Renal cortex interstitium (tissue), 11 donors: Measurements from ENCODE around the gene FBXW2. TPM values are rescaled to one million over a fixed set of nuclear protein-coding genes. Genes with fewer than 3 reads are reported as not detected.

ENCODE experiments used
- DNase-seq, 11 donors: peaks; one replicate each; pipeline ENCODE4 v3.0.0-alpha.2; 2013; ENCODE audit warnings: low read depth in 9 of 11, low spot score in 4 of 11; ENCODE audit errors: extremely low read depth in 1 of 11
- polyA plus RNA-seq, 3 donors: library from polyadenylated mRNA; unstranded; fragments of 120-200 nt; gene quantifications; one replicate each; pipeline ENCODE4 v1.2.1, GENCODE V29; 2013; ENCODE audit not compliant: insufficient read length in 3 of 3

The FBXW2 gene
- polyA plus RNA-seq, 3 donors: 43.2 to 45.8 (median 44.6) TPM

DNA sequence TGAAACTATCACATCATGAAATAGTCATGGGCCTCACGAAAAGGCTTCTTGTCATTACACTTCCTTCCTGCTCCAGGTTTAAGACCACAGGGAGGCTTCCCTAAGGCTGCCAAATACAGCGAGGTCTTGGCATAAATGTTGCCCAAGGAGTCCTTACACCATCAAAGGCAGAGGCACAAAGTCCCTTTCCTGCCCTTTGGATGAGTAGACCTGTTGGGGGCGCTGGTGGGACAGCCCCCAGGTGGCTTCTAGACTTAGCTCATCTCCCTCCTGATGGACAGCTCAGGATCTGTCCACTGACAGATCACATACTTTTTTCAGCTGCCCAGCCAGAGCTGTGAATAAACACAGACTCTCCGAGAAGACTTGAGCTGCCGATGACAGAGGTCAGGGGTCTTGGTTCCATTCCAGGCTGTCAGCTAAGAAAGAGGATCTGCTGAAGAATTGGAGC lies 63.4 kb downstream of the FBXW2 start:
- no peak for DNase-seq

DNA sequence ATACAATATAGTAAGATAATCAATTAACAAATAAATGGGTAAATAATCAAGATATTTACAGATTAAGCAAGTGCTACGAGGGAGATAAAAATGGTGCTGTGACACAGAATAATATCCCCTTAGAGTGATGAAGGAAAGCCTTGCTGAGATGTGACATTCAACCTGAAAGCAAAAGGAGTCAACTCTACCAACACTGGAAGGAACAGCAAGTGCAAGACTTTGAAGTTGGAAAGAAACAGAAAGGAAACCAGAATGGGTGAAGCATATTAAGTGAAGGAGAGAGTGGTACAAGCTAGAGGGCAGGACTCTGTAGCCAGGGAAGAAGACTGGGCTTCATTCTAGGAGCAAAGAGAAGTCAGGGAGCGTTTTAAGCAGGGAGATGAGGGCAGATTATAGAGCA lies 66.7 kb downstream of the FBXW2 start:
- DNase-seq: no peak

DNA sequence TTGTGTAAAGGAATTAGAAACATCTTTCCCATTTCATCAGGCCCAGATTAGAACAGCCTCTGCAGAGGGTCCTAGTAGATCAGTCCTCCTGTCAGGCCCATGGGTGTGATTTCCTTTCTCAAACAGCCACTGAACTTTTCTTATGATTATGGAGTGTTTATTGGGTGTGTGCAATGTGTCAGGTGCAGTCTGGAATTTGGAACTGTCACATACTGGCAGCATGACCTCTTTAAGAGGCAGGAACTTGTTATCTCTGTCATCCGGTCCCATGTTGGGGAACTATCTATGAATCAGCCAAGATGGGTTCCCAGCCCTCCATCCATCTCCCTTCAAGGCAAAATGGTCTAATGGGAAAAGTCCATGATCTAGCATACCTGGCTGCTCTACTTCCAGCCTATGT lies 67.3 kb downstream of the FBXW2 start:
- DNase-seq: no peak

DNA sequence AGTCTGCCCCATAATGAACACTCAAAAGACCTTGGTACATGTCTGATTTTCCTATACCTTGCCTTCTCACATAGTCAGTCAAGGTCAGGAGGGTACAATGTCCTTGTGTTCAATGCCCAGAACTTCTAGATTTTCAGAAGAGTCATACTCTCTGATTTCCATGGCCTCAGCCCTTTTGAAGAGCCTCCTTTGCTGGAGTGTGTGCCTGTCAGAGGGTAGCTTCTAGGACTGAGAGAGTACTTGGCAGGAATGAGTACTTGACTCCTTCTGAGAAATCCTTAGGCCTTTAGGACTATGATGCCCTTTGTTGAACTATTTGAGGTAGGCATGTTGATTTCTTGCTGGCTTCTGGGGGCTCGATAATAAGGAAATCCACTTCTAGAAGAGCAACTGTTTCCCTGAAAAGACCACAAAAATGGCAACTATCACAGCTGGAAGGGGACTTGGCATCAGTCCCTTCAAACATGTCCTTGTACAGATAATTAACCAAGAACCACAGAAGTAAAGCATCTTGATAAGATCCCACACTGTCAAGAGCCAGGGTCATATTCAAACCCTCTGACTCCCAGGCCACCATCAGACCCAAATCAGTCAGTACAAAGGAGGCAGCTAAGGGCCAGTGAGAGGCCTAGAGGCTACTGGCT lies 68.3 kb downstream of the FBXW2 start:
- no peak for DNase-seq

DNA sequence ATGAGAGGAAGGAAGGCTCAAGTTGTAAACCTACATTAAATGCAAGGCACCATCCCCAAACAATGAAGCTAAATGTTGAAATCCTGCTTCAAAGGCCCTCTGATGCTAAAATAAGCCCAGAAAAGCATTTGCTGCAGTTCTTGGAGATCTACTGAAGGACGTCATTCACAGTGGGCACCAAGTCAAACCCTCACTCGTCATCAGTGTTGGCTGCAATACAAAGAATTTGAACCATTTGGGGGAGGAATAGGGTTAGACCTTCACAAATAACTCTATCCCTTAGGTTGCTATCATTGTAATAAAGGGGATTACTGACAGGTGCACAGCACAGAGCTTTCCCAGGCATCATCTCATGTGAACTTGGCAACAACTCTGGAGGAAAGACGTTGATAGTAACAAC lies 69.7 kb downstream of the FBXW2 start:
- DNase-seq: no peak

DNA sequence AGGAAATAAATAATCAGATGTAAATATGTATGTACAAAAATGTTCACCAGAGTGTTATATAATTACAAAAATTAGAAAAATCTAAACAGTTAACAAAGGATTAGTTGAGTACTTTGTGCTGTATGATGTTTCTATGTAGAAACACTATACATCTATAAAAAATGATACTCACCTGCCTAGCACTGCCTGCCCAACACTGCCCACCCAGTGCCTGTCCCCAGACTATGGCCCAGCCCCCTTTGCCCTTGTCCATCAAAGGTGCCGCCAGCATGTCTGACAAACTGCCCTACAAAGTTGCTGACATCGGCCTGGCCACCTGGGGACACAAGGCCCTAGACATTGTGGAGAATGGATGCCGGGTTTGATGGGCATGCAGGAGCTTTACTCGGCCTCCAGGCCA lies 72.8 kb downstream of the FBXW2 start:
- no peak for DNase-seq

DNA sequence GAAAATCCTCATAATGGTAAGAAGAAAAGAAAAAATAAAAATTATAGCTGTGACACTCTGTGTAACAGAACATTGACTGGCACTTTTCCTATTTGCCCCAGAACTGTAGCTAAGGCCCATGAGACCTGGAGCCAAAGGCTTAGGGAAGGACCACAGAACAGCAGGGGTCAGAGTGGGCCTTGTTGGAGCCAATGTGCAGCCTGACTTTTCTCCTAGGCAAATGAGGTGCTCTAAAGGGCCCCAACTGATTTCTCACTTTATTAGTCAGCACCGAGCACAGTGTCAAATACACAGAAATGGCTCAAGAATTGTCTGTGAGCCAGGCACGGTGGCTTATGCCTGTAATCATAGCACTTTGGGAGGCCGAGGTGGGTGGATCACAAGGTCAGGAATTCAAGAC lies 74.9 kb downstream of the FBXW2 start:
- DNase-seq: no peak

DNA sequence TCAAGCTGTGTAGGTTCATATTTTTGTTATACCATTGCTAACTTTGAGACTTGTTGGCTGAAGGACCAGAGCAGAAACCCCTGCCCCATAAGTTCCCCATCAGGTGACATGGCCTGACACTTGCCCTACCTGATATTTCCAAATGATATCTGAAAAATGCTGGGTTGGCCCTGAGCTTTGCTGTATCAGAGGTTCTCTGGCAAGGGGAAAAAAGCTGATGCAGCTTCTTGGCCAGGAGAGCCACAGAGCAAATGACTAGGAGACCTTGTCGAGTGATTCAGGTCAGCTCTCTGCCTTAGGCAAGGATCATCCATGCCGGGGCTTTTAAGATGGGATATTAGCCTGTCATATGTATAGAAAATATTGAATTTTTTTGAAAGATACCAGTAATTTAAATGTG lies 76.0 kb downstream of the FBXW2 start:
- no peak for DNase-seq

DNA sequence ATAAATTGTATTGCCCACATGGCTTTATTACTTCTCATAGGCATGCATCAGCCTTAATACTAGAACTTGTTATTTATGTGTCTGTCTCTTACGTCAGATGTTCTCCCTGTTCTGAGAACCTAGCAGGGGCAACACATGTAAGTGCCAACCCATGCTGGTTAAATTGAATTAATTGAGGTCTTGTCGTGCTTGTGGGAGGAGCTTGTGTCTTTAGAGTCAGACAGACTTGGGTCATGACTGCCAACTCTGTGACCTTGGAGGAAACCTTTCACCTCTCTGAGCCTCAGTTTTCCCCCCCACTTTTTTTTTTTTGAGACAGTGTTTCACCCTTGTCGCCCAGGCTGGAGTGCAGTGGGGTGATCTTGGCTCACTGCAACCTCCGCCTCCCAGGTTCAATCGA lies 76.7 kb downstream of the FBXW2 start:
- no peak for DNase-seq

DNA sequence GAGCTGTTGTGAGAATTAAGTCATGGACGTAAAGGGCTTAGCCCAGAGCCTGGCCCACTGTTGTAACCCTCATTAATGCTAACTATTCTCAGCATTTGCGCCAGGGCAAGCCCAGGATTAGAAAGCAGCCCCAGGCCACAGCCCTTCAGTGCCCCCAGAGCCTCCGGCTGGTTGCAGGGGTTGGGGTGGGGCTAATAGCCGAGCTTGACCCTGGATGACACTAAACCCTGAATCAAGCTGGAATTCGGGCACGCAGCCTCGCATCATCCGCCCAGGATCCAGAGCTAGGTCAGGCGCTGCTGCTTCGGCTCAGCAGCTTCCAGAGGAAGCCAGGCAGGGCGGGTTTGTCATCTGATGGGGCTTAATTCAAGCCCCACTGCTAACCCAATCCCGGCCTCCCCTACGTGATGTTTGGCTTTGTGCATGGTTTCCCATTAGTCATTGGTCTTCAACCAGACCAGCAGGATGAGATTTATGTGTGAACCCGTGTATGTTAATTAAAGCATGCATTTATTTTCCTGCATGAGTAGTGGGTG lies 77.8 kb downstream of the FBXW2 start:
- peak in 5 of 11 donors; percentile 51 to 74 (median 61) for DNase-seq

DNA sequence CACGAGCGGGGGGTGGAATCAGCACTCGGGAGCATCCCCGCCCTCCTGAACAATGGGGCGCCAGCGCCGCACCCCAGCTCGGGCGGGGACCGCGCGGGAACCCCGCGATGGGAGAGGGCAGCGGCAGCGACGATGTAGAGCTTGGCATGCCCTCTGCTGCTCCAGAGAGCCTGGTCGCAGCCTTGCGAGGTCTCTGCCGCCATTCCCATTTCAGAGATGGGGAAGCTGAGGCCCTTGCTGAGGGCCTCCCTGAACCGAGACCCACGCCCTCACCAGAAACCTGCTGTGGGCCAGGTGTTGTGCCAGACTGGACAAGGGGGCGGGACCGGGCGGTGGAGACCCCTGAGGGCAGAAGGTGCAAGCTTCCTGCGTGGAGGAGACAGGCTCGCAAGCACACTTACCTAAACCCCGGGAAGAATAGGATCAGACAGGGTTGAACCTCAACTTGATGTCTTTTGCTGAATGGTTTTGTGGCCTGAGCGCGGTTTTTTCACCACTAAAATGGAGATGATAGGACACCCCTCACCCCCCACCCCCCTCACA lies 78.3 kb downstream of the FBXW2 start:
- no peak for DNase-seq

DNA sequence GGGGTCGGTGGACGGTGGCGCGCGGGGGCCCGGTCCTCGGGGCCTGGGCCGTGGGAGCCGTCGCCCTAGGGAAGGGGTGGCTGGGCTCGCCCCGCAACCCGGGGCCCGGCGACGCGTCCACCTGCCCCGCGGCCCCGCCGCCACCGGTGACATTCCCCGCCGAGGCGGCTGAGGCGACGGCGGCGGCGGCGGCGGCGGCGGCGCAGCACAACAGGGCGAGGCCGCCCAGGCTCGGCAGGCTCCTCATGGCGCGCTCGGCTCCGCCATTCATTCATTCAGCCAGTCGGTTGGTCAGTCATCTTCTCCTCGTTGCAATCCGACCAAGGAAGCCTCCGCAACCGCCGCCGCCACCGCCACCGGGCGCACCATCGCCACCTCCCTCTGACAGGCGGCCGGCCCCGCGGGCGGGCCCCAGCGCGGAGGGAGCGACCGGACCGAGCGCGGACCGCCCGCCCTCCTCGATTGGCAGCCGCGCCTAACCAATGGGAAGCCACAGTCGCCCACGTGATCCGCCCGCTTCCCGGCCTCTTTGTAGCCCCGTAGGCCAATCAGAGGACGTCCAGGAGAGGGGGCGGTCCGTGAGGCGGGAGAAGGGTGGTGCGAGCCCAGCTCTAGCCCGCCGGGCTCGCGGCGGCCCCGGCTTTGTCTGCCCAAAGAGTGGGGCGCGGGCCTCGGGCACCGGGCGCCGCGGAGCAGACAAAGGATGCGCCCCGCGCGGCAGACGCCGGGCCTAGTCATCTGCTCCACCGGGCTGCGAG lies 78.9 kb downstream of the FBXW2 start, which contains the start of gene MEGF9:
TSS of gene MEGF9 (minus strand) at position 383 of the 758 bp plus-strand sequence. CDS start at position 271, 112 bp downstream.
- peak; percentile 82 to 97 (median 96) for DNase-seq

DNA sequence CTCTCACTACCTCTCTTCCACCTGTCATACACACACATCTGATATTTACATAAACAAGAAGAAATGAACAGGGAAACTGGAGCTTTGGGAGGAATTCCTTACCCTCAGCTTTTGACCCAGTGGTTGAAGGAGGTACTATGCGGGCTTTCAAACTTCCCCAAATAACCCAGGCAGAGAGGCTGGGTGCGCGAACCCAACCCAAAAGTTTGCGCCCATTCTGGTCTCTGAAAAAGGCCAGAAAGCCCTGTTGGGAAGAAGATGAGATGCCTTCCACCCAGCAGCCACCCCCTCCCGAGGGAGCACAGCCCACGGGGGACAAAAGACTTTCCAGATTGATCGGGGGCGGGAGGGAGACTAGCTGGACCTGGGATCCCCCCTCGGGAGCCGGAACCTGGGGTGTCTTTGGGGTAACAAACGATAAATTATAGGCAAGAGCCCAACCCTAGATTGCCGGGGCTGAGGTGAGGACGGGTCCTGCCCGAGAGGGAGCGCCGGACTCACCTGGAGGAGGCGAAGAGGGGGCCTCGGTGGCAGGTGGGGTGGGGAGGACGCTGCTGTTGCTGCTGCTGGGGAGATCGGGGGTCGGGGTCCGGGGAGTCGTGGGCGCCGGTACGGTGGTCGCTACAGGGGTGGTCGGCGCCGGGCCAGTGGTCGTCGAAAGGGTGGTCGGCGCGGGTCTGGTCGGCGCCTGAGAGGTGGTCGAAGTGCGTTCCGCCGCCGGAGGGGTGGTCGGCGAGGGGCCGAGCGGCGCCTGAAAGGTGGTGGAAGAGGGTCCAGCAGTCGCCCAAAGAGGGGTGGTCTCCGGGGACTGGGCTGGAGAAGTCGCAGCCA lies 79.7 kb downstream of the FBXW2 start:
- DNase-seq: no peak

DNA sequence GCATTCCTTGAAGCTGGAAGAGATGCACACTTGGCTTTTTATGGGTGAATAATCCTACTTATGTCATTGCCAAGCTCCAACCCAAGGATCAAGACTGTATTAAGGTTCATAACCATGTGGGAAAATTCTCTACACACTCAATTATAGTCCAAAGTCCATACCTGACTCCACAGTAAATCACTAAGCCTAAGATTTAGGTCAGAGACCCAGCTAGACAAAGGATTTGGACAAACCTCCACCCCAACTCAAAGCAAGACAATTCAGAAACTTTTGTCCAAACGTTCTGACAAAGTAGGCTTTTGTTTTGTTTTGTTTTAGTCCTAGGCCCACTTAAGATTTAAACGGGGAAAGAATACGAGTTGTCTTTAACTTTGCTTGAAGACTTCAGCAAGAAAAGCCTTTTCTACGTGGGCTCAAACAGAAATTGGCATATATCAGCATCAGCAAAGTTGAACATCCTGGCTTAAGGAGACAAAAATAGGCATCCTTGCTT lies 80.6 kb downstream of the FBXW2 start:
- DNase-seq: no peak

DNA sequence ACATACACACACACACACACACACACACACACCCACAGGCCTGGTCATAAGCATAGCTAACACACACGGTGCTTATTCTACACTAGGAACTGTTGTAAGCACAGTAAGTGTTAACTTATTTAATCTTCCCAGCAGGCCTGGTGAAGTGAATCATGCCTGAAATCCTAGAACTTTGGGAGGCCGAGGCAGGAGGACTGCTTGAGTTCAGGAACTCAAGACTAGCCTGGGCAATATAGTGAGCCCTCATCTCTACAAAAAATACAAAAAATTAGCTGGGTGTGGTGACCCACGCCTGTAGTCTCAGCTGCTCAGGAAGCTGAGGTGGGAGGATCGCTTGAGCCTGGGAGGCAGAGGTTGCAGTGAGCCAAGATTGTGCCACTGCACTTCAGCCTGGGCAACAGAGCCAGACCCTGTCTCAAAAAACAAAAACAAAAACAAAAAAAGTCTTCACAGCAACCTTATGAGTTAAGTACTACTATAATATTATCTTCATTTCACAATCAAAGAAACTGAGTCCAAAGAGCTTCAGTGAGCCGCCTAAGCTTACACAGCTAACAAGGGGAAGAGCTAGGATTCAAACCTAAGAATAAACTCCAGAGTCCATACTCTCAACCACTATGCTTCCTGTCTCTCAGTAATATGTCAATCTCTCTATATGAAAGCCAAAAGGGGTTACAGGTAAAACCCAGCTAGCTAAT lies 81.2 kb downstream of the FBXW2 start:
- DNase-seq: no peak

DNA sequence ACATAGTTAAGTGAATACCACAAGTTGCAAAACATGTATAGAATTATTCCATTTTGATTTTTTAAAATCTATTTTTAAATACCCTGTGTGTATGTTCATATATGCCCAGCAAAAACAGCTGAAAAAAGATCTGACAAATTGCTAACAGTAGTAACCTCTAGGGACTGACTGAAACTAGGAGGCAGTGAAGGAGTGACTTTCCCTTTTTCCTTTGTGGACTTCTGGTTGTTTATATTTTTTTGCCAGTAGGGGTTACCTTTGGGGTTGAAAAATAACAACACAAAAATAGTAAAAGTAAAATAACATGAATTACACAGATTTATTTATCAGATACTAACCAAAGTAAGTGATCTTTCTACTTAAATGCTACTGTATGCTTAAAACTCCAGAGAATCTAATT lies 81.9 kb downstream of the FBXW2 start:
- DNase-seq: no peak

DNA sequence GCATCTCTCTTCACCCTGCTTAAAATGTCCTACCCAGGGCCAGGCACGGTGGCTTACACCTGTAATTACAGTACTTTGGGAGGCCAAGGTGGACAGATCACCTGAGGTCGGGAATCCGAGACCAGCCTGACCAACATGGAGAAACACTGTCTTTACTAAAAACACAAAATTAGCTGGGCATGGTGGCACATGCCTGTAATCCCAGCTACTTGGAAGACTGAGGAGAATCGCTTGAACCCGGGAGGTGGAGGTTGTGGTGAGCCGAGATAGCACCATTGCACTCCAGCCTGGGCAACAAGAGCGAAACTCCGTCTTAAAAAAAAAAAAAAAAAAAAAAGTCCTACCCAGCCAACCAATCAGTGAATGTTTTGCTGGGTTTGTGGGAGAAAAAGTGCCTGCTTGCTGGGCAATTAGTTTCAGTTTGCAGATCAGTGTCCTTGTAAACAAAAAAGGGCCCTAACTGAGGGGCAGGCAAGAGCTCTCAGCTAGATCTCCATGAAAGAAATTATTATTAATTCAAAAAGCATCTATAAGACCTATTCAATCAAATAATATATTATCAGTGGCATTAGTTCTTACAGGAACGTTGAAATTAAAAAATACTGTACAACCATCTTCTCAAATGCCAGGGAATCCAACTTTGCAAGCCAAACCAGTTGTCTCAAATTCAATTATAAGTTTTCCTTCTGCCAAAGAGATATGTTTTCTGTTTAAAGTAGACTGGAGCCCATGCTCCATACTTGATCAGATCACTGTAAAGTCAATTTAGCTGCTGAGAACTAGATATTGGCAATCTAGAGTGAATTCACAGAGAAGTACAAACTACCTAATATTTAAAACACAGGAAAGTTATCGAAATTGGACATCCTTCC lies 82.9 kb downstream of the FBXW2 start:
- no peak for DNase-seq
